Hepatocyte (in vitro differentiated cells): ENCODE data around the gene INHBC. TPM values are rescaled to one million over a fixed set of nuclear protein-coding genes. Genes with fewer than 3 reads are reported as not detected.

Experiments used
- DNase-seq: peaks from one replicate; pipeline ENCODE4 v3.0.0-alpha.2; 2016; ENCODE audit warnings: low spot score
- H2AFZ ChIP-seq: fragments of 200-600 bp; sonication (generic); 2 replicates; pipeline ENCODE4 v1.6.0; 2016; ENCODE audit warnings: antibody characterized with exemption, mild to moderate bottlenecking
- H3K27ac ChIP-seq: fragments of 200-600 bp; sonication (generic); 2 replicates; pipeline ENCODE4 v1.5.1; 2016; ENCODE audit warnings: mild to moderate bottlenecking
- H3K27me3 ChIP-seq: fragments of 200-600 bp; sonication (generic); 2 replicates; pipeline ENCODE4 v1.6.1; 2016
- H3K36me3 ChIP-seq: fragments of 200-600 bp; sonication (generic); replicated peaks from 2 replicates; pipeline ENCODE4 v1.5.1; 2016; ENCODE audit warnings: low read depth; ENCODE audit not compliant: insufficient read depth
- H3K4me1 ChIP-seq: fragments of 200-600 bp; sonication (generic); 2 replicates; pipeline ENCODE4 v1.5.1; 2016; ENCODE audit warnings: mild to moderate bottlenecking, moderate library complexity; ENCODE audit not compliant: insufficient read depth
- H3K4me2 ChIP-seq: fragments of 200-600 bp; sonication (generic); 2 replicates; pipeline ENCODE4 v1.6.0; 2016
- H3K4me3 ChIP-seq: fragments of 200-600 bp; sonication (generic); 2 replicates; pipeline ENCODE4 v1.5.1; 2016; ENCODE audit warnings: mild to moderate bottlenecking
- H3K79me2 ChIP-seq: fragments of 200-600 bp; sonication (generic); 2 replicates; pipeline ENCODE4 v1.6.0; 2017; ENCODE audit warnings: mild to moderate bottlenecking
- H3K9me2 ChIP-seq: fragments of 200-600 bp; sonication (generic); replicated peaks from 2 replicates; pipeline ENCODE4 v1.6.0; 2017; ENCODE audit warnings: mild to moderate bottlenecking; ENCODE audit not compliant: insufficient read depth
- H3K9me3 ChIP-seq: fragments of 200-600 bp; sonication (generic); 2 replicates; pipeline ENCODE4 v1.5.1; 2016; ENCODE audit warnings: low read depth, mild to moderate bottlenecking
- H4K20me1 ChIP-seq: fragments of 200-600 bp; sonication (generic); 2 replicates; pipeline ENCODE4 v1.6.0; 2016; ENCODE audit warnings: mild to moderate bottlenecking; ENCODE audit not compliant: insufficient read depth, poor library complexity, severe bottlenecking
- EZH2 ChIP-seq: fragments of 200-600 bp; sonication (generic); IDR thresholded peaks from 2 replicates; pipeline ENCODE4 v1.6.1; 2016; ENCODE audit warnings: antibody characterized with exemption, mild to moderate bottlenecking, borderline replicate concordance
- EZH2phosphoT487 ChIP-seq: fragments of 200-600 bp; sonication (generic); IDR thresholded peaks from one replicate; pipeline ENCODE4 v1.6.1; 2018; ENCODE audit warnings: antibody characterized with exemption, mild to moderate bottlenecking, low read depth, moderate library complexity; ENCODE audit not compliant: unreplicated experiment, severe bottlenecking
- WGBS: methylation state at CpG from one replicate; pipeline ENCODE4 v1.1.6; 2016; ENCODE audit warnings: low lambda C conversion rate; ENCODE audit errors: missing lambda C conversion rate; 5-methylcytosine and 5-hydroxymethylcytosine counted together
- polyA plus RNA-seq: library from polyadenylated mRNA; unstranded; fragments of >200 nt; fragmentation: Nextera tagmentation; extraction: Ambion mirVana; gene quantifications from 2 replicates; pipeline ENCODE4 v1.2.1, GENCODE V29; 2016
- total RNA-seq: library from RNA; depleted of rRNA; stranded (reverse); fragments of >200 nt; gene quantifications from 2 replicates; pipeline ENCODE4 v1.2.3, GENCODE V29; 2014
- TF ChIP-seq, protein P1 (sequence below): fragments of 200-600 bp; sonication (generic); IDR thresholded peaks from 2 replicates; pipeline ENCODE4 v1.5.1; 2016; ENCODE audit warnings: antibody characterized with exemption, mild to moderate bottlenecking; ENCODE audit not compliant: poor library complexity

The INHBC gene
- total and polyA plus RNA-seq, 2 experiments from 2014 or later: 1.8 to 3.4 TPM

DNA sequence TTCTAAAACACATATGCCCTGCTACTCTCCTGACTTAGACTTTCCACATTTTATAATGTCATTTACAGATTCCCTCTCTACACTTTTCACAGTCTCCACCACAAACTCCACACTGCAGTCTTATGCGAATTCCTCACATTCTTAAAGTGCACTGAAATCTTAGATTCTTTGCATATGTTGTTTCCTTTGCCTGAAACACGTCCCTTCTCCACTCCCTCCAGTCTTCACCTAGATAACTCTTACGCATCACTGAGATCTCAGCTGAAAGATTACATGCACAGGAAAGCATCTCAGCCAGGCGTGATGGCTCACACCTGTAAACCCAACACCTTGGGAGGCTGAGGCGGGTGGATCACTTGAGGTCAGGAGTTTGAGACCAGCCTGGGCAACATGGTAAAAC, 48.9 kb downstream of the INHBC start:
- WGBS: 48% methylated on average over 5 of the region's 5 CpGs
- DNase-seq: no peak
- Histone ChIP-seq H3K27ac (no peak overlapping the region), H3K4me1 (no peaks in the 10 kb centered on the region), H2AFZ (no peak overlapping the region), H4K20me1 (no peaks in the 10 kb centered on the region), H3K27me3 (peaks cover 3% of the 10 kb centered on the region), H3K9me3 (no peaks in the 10 kb centered on the region), H3K36me3 (no peaks in the 10 kb centered on the region), H3K4me3 (no peak overlapping the region), H3K9me2 (no peaks in the 10 kb centered on the region), H3K4me2 (no peak overlapping the region), H3K79me2 (peaks cover 5% of the 10 kb centered on the region)
- TF ChIP-seq, protein P1, sequence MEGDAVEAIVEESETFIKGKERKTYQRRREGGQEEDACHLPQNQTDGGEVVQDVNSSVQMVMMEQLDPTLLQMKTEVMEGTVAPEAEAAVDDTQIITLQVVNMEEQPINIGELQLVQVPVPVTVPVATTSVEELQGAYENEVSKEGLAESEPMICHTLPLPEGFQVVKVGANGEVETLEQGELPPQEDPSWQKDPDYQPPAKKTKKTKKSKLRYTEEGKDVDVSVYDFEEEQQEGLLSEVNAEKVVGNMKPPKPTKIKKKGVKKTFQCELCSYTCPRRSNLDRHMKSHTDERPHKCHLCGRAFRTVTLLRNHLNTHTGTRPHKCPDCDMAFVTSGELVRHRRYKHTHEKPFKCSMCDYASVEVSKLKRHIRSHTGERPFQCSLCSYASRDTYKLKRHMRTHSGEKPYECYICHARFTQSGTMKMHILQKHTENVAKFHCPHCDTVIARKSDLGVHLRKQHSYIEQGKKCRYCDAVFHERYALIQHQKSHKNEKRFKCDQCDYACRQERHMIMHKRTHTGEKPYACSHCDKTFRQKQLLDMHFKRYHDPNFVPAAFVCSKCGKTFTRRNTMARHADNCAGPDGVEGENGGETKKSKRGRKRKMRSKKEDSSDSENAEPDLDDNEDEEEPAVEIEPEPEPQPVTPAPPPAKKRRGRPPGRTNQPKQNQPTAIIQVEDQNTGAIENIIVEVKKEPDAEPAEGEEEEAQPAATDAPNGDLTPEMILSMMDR: no peak
- TF ChIP-seq EZH2phosphoT487: no peak

DNA sequence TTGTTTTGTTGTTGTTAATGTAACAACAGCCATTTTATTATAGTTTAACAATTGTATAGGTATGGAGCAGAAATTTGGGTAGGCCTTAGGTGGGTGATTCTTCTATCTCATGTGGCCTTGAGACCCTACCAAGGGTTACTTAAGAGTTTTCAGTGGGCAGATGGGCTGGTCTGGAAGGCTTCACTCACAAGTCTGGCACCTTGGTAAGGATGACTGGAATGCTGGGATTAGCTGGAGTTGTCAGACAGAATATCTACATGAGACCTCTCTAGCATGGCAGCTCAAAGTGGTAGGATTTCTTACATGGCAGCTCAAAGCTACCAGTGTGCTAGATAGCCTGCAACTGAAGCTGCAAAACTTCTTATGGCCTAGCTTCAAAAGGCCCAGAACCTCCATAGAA, 51.1 kb downstream of the INHBC start:
- Histone ChIP-seq H3K36me3 (no peaks in the 10 kb centered on the region), H3K4me1 (peaks cover 11% of the 10 kb centered on the region), H3K27me3 (no peaks in the 10 kb centered on the region), H3K9me3 (no peaks in the 10 kb centered on the region), H3K4me3 (no peak overlapping the region), H3K9me2 (no peaks in the 10 kb centered on the region), H3K4me2 (no peak overlapping the region), H4K20me1 (no peaks in the 10 kb centered on the region), H3K79me2 (peaks cover 23% of the 10 kb centered on the region), H2AFZ (no peak overlapping the region), H3K27ac (no peak overlapping the region)
- TF ChIP-seq EZH2phosphoT487: no peak
- no peak for DNase-seq

DNA sequence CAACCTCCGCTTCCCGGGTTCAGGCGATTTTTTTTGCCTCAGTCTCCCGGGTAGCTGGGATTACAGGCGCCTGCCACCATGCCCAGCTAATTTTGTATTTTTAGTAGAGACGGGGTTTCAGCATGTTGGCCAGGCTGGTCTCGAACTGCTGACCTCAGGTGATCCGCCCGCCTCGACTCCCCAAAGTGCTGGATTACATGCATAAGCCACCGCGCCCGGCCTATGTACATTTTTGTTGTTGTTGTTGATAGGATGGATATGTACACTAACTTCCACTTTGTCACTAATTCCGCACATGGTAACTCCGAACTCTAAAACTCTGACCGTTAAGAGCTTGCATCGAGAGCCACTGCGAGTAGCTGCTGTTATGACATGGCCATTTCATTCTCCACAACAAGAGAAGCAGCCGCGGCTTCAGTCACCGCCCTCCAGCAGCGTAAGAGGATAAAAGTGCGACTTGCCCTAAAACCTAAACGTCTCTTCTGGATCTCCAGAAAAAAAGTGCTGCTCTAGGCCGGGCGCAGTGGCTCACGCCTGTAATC, 52.5 kb downstream of the INHBC start:
- Histone ChIP-seq H3K27me3 (no peaks in the 10 kb centered on the region), H2AFZ (peak overlapping the region; percentile 36), H3K79me2 (peaks cover 27% of the 10 kb centered on the region), H3K4me2 (peak overlapping the region; percentile 63), H3K27ac (no peak overlapping the region), H3K9me2 (no peaks in the 10 kb centered on the region), H4K20me1 (peaks cover 2% of the 10 kb centered on the region), H3K4me3 (no peak overlapping the region), H3K9me3 (no peaks in the 10 kb centered on the region), H3K36me3 (no peaks in the 10 kb centered on the region), H3K4me1 (peaks cover 11% of the 10 kb centered on the region)
- TF ChIP-seq EZH2phosphoT487 (no peak), EZH2 (no peak)
- TF ChIP-seq, protein P1: no peak
- 92% methylated on average over 27 of the region's 27 CpGs for WGBS
- no peak for DNase-seq

DNA sequence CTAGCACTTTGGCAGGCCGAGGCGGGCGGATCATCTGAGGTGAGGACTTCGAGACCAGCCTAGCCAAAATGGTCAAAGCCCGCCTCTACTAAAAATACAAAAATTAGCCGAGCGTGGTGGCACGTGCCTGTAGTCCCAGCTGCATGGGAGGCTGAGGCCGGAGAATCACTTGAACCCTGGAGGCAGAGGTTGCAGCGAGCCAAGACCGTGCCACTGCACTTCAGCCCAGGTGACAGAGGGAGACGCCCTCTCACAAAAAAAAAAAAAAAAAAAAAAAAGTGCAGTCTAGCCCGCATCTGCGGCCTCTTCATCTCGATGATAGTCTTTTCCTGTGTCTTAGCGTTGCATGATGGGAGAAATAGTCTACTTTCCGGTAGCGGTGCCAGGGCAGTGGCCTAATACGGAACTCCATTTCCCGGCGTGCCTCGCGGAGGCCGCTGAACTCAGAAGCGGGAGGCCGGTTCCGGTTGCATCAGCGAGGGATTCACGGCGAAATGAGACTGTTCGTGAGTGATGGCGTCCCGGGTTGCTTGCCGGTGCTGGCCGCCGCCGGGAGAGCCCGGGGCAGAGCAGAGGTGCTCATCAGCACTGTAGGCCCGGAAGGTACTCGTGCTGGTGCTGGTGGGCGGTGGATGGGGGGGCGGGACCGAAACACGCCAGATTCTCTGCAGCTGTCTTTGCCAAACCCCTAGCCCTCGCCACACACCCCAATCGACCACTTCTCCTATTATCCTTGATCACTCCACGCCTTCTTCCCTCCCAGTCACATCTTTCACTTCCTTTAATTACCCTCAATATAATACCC, 53.2 kb downstream of the INHBC start, which contains the start of gene MARS1:
Gene MARS1, plus strand, starts transcription at position 472 of the 805 bp plus-strand sequence. Its CDS starts 23 bp downstream, at position 495.
- Histone ChIP-seq H3K9me2 (no peaks in the 10 kb centered on the region), H2AFZ (peak within 1 kb of the TSS; percentile 36), H4K20me1 (peaks cover 2% of the 10 kb centered on the region), H3K4me3 (peak within 1 kb of the TSS; percentile 39), H3K36me3 (no peaks in the 10 kb centered on the region), H3K27ac (peak within 1 kb of the TSS; percentile 42), H3K4me1 (peaks cover 11% of the 10 kb centered on the region), H3K27me3 (no peaks in the 10 kb centered on the region), H3K4me2 (peak within 1 kb of the TSS; percentile 87), H3K9me3 (no peaks in the 10 kb centered on the region), H3K79me2 (peaks cover 27% of the 10 kb centered on the region)
- TF ChIP-seq EZH2phosphoT487: no peak
- TF ChIP-seq, protein P1: peak; percentile 34
- DNase-seq: peak; percentile 97
- 14% methylated on average over 46 of the region's 47 CpGs for WGBS
